Fibroblast of skin of abdomen (primary cell): Measurements from ENCODE around the gene DDOST.
A peak's percentile ranks its signal among the peaks of the same experiment; 100 is the strongest.
"Not testable (repeated sequence)": the region's sequence is repeated elsewhere in the genome, so short reads cannot be mapped to it uniquely, and the experiment has no call there.

Experiments
- DNase-seq: peaks from one replicate; pipeline ENCODE4 v3.0.0-alpha.2; 2013

DDOST gene

DNA sequence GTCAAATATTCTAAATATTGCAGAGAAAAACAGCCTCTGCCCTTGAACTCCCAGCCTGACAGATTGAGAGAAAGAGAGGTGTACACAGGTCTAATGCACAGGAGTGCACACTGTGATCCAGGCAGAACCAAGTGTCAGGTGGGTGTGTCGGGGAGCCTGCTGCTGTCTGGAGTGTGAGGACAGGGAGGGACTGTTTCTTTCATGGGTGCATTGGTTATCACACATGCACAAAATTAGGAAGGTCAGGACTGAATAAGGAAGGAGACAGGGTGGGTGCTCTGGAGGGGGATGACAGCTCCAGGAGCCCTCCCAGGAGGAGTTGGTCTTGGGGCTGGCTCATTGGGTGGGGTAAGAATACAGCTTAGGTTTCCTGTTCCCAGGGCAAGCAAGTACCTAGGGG lies 41.2 kb downstream of the DDOST start:
- DNase-seq = no peak

DNA sequence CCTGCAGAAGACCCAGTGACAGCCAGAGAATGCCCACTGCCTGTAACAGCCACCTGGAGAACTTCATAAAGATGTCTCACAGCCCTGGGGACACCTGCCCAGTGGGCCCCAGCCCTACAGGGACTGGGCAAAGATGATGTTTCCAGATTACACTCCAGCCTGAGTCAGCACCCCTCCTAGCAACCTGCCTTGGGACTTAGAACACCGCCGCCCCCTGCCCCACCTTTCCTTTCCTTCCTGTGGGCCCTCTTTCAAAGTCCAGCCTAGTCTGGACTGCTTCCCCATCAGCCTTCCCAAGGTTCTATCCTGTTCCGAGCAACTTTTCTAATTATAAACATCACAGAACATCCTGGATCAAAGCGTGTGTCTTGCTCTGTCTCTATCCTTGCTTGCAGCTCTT lies 42.6 kb downstream of the DDOST start:
- no peak for DNase-seq

DNA sequence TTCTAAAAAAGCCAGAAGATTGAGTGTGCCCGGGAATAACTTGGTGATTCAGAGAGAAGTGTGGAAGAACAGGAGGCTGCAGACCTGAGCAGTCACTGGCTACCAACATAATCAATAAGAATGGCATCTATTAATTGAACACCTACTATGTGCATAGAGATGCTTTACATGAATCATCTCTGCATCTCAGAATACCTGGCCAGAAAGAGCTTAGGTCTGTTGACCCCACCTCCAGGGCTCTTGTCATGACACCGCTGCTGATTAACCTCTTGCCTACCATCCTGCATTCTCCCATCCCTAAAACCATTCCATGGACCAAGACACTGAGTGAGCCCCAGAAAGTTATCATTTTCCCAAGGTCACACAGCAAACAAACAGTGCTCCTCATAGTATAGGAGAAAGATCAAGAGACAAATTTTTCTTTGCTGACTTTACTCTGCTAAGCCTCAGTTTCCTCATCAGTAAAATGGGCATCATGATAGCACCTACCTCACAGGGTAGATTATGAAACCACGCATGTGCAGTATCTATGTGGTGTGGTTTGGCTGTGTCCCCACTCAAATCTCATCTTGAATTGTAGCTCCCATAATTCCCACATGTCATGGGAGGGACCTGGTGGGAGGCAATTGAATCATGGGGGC lies 44.2 kb downstream of the DDOST start:
- no peak for DNase-seq

DNA sequence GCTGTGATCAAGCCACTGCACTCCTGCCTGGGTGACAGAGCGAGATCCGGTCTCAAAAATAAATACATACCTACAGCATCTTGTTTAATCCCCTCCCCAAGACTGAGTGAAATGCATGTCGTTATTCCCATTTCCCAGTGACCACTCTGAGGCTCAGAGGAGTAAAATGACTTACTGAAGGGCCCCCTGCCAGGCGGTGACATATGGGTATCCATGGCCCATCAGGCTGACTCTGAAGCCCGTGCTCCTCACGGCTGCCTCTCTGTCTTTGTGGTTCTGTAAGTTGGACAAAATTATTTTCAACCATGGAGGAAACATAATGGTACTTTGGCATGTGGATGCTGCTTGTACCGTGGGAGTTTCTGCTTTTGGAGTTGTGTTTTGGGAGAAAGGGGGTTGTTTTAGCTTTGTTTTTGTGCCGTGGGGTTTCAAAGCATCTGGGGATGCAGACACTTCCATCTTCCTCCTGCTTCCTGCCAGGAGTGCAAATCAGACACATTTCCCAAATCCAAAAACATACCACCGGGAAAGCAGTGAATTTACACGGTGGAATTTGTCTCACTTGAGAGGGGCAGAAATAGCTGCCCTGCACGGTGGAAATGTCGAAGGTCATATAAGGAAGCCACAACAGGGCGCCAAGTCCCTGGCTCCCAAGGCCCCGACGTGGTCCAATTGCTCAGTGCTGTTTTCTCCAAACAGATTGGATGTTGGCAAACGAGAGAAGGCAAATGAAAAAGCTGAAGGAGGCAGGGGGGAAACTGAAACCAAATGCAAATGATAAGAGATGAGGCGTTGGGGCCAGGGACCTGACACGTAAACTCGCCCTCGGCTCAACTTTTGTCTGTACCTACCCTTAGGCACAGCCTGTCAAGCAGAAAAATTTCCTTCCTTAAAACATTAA lies 45.0 kb downstream of the DDOST start:
- no peak for DNase-seq

DNA sequence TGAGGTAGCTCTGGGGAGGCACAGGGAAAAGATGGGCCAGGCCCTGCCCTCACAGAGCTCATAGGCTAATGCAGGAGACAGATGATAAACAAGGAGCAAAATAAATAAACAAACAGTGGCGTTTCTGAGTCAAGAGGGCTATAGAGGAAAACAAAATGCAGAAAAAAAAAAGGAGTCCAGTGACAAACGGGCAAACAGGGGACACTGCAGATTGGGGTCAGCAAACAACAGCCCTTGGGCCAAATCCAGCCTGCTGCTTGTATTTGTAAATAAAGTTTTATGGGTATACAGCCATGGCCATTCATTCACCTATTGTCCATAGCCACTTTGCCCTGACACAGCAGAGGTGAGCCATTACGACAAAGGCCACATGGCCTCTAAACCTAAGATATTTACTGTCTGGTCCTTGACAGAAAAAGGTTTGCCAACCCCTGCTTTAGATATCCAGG lies 47.0 kb downstream of the DDOST start:
- DNase-seq = no peak

DNA sequence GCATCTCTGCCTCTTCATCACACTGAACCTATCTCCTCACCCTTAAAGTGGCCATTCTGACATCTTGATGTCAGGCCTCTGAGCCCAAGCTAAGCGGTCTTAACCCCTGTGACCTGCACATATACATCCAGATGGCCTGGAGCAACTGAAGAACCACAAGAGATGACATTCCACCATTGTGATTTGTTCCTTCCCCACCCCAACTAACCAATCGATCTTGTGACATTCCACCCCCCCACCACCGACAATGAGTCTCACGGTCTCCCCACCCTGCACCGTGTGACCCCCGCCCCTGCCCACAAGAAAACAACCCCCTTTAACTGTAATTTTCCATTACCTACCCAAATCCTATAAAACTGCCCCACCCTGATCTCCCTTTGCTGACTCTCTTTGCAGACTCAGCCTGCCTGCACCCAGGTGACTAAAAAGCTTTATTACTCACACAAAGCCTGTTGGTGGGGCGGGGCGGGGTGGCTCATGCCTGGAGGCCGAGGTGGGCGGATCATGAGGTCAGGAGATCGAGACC lies 48.9 kb downstream of the DDOST start:
- no peak for DNase-seq

DNA sequence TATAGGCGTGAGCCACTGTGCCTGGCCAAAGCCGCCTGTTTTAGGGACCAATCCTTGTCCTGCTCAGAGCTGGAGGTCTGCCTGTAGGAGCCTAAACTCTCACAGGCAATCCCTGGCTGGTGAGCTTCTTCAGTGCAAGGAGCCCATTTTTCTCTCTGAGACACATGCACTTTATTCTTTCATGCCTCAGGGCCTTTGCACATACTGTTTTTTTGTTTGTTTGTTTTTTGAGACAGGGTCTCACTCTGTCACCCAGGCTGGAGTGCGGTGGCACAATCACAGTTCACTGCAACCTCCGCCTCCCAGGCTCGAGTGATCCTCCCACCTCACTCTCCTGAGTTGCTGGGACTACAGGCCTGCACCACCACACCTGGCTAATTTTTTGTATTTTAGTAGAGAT lies 49.5 kb downstream of the DDOST start:
- no peak for DNase-seq

DNA sequence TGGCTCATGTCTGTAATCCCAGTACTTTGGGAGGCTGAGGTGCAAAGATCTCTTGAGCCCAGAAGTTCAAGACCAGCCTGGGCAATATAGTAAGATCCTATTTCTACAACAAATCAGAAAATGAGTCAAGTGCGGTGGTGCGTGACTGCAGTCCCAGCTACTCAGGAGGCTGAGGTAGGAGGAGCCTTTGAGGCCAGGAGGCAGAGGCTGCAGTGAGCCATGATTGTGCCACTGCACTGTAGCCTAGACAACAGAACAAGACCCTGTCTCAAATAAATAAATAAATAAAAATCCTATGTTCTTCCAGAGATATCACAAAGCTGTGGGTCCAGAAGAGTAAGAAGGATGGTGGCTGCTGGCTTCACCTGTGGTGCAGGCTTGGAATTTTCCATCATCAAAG lies 50.2 kb downstream of the DDOST start:
- no peak for DNase-seq

DNA sequence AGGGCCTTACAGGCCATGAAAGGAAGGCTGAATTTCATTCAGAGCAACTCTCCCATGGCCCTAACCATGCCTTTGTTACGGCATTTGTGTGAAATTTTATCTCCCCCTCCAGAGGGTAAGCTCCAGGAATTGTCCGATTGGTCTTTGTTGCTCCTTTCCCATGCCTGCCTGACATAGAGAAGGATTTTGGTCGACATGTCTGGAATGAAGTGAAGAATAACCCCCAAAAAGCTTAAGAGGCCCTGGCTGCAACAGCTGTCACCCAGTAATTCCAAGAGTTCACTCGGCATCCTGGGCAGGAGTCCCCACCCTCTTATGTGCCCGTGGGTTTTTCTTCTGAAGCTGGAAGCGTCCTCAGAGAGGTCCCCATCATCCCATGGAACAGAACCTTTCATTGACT lies 51.6 kb downstream of the DDOST start:
- DNase-seq = no peak

DNA sequence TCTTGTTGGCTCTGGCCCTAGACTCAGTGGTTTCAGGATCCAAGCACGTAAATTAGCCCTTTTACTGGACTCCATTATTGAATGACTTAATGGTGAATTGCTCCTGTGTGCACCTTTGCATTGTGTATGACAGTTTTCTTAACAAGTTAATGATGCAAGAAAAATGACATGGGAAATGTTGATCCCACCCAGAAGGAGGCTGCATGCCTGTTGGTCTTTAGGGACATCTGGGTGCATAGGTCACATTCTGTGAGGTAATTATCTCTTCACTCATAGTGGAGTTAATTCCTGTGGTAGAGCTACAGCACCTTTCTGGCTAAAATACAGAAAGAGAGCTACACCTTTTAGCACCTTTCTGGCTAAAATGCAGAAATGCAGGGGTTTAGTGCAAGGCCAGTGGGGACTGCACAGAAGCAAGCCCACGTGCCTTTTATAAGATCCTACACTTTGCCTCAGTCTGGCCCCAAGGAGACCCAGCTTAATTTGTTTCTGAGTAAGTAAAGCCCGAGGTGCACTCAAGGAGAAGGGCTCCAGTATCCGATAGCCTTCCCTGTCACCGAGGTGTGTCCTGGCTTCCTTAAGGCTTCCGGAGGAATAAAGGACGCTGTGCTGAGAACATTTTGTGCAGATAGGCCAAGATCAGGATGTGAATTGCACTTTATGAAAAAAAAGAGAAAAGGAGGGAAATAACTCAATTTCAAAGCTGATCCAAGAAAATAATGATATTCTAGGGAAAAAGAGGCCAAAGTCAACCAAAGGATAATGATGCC lies 54.2 kb downstream of the DDOST start:
- DNase-seq = not testable (repeated sequence)

DNA sequence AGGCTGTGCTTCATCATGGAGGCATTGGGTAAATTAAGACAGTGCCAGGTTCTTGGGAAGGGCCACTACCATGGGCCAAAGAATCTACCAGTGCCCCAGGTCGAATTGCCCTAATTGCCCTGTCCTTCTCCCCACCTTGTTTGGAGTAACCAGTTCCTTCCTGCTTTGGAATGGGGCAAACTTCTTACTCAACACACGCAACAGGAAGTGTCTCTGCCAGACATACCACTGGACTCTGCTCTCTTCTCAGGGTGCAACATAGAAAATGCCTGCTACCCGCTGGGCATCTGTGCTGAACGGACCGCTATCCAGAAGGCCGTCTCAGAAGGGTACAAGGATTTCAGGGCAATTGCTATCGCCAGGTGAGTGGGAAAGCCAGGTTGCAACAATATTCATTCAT lies 56.5 kb downstream of the DDOST start:
- DNase-seq = no peak

DNA sequence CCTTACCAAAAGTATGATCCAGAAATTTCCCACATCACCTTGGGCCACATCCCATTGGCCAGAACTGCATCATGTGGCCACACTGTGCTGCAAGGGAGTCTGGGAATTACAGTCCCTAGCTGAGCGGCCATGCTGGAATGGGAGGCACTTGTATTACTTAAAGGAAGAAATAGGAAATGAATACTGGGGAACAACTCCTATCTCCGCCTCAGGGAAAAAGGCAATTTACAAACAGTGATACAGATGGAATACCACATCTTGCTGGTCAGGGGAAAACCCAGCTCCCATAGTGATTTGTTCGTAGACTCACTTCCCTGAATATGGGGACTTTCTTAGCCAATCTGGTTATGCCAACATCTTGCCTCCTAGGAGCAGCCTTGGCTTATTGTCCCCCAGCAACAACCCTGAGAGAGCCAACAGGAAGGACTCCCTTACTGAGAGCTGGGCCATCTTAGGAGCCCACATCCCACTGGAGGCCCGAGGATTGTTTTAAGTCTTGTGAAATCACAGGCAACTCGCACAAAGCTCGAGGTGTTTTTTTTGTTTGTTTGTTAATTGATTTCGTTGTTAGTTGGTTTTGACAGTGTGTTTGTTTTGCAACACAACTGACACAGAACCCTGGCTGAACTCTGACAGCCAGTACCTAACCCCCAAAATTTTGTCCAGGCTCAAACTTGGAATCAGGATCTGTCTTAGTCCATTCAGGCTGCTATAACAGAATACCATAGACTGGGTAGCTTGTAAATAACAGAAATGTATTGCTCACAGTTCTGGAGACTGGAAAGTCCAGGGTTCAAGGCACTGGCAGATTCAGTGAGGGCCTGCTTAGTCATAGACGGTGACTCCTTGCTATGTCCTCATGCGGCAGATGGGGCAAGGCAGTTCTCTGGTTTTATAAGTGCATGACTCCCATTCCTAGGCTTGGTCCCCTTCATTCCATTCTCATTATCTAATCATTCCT lies 57.4 kb downstream of the DDOST start:
- DNase-seq = peak; percentile 94

DNA sequence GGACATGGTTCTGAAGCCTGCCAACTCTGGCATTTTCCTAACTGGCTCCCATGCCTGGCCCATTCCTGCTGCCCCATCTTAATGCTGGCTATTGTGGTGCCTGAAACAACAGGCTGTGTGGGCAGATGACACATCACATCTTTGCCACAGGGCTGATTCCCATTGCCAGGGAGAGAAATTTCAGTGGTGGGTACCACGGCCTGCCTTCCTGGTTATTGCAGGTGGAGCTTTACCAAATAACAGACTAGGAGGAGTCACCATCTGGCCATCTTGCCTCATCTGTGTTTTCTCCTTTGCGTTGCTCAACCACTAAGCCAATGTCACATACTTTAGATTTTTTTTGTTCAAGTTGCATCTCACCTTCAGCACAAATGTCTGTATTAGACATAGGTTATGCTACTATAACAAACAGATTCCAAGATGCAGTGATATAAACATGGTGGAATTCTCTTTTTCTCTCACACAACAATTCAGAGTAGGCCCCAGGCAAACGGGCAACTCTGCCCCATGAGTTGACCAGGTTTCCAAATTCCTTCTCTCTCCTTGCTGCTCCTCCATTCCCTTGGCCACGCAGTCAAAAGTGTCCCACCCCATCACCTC lies 58.2 kb downstream of the DDOST start:
- DNase-seq = no peak
